ENCODE data around the gene XYLT1. TPM values are rescaled to one million over a fixed set of nuclear protein-coding genes. Genes with fewer than 3 reads are reported as not detected.

The XYLT1 gene
- total and polyA plus RNA-seq, 2 of the 4 experiments (the other 2 are of a cell fraction): 9.0 to 12.7 TPM

GRCh38 chr16:17219991-17220390 lies 250.8 kb downstream of the XYLT1 start:
- in situ Hi-C loops (cut with MboI; ENCODE audit: low sequenced_read_pairs): loop anchor here (25.0 kb wide), 1 partner anchor 242 kb away; the partner anchor contains the start of gene XYLT1
- CTCF ChIA-PET: interaction anchor here (0.6 kb wide), 1 partner anchor 16 kb away, joined by 5 read pairs; no protein-coding TSS in a partner anchor

More at GRCh38 chr16:17219991-17220390, 250.8 kb downstream of the XYLT1 start:
- Histone ChIP-seq H2BK5ac (ENCODE audit: low read depth, low read length, poor library complexity, severe bottlenecking) (no peak overlapping the region), H3K79me1 (ENCODE audit: low read depth in 1 of 2, low read length in 2 of 2) (peaks cover 3 to 21% of the 10 kb centered on the region in 2 experiments), H3K56ac (ENCODE audit: extremely low read depth, insufficient read depth, low read length) (no peak overlapping the region), H3K23ac (ENCODE audit: low read depth, low read length) (no peak overlapping the region), H3K18ac (ENCODE audit: low read depth, low read length) (no peak overlapping the region), H2BK20ac (ENCODE audit: low read depth, low read length) (no peak overlapping the region), H4K20me1 (ENCODE audit: insufficient read depth, low read length) (peaks cover 7% of the 10 kb centered on the region; the same call in 1 of the 2 replicates), H4K5ac (ENCODE audit: low read depth, low read length) (no peak overlapping the region), H3K14ac (replicated peaks; ENCODE audit: low read depth, low read length) (no peak overlapping the region), H4K91ac (ENCODE audit: insufficient read depth, low read depth, low read length) (no peak overlapping the region), H2AFZ (replicated peaks; ENCODE audit: low read length, poor library complexity) (no peak overlapping the region), H2AK9ac (replicated peaks; ENCODE audit: low read depth, low read length, poor library complexity) (no peak overlapping the region), H3K4me2 (ENCODE audit: low read depth, low read length) (no peak overlapping the region), H2AK5ac (ENCODE audit: low read depth, low read length) (no peak overlapping the region), H3K4me1 (ENCODE audit: control insufficient read depth, insufficient read depth, low read length) (0 out of 2 replicates have a peak, but pooled peaks cover 2% of the 10 kb centered on the region), H3K27me3 (ENCODE audit: control insufficient read depth, insufficient read depth, low read length) (no peaks in the 10 kb centered on the region), H3K9ac (ENCODE audit: low read depth, low read length) (no peak overlapping the region), H3K9me3 (ENCODE audit: control insufficient read depth, insufficient read depth, low read length) (no peaks in the 10 kb centered on the region), H3K4me3 (ENCODE audit: insufficient read depth, low read depth, low read length) (no peak overlapping the region), H3K27ac (ENCODE audit: insufficient read depth, low read length) (no peak overlapping the region), H4K8ac (ENCODE audit: low read depth in 2 of 2, low read length in 2 of 2) (no peak overlapping the region), H2BK120ac (ENCODE audit: low read depth, low read length) (no peak overlapping the region), H3K4ac (ENCODE audit: low read depth, low read length) (no peak overlapping the region), H3K36me3 (ENCODE audit: control insufficient read depth, insufficient read depth, low read length) (no peaks in the 10 kb centered on the region), H2BK15ac (ENCODE audit: low read depth, low read length) (no peak overlapping the region), H3K9me1 (ENCODE audit: insufficient read depth, low read length) (peaks cover 7% of the 10 kb centered on the region)
- intact Hi-C loops (cut with micrococcal nuclease) (no loop called here), dilution Hi-C loops (cut with HindIII; ENCODE audit: low sequenced_read_pairs, unreplicated experiment) (no loop called here)
- BruUV-seq (replicated peaks): no TSS peak
- POLR2A ChIA-PET (ENCODE audit: unreplicated experiment): no interaction called here
- DNase-seq (no peak), ATAC-seq (ENCODE audit: low read depth) (no peak)
- no CpG with 5 or more reads among the region's 2 CpGs for WGBS, 2 experiments (ENCODE audit: extremely low coverage in 2 of 2, insufficient read length in 1 of 2)
- TF ChIP-seq NFE2L2 (IDR thresholded peaks at IDR 0.05; ENCODE audit: low read depth, low read length) (no peak), CTCF (conservative IDR thresholded peaks at IDR 0.05; ENCODE audit: low read depth, low read length) (no peak), CEBPB (IDR thresholded peaks at IDR 0.05; ENCODE audit: low read depth, low read length) (no peak), USF2 (IDR thresholded peaks at IDR 0.05; ENCODE audit: low read depth, low read length) (no peak), BHLHE40 (IDR thresholded peaks at IDR 0.05; ENCODE audit: low read depth, low read length) (no peak), RCOR1 (IDR thresholded peaks at IDR 0.05; ENCODE audit: insufficient replicate concordance, low read length) (no peak), FOS (IDR thresholded peaks at IDR 0.05; ENCODE audit: low read depth, low read length) (no peak), MAZ (IDR thresholded peaks at IDR 0.05; ENCODE audit: borderline replicate concordance, low read depth, low read length) (no peak), POLR2A (IDR thresholded peaks at IDR 0.05; ENCODE audit: low read depth, low read length) (no peak), ELK1 (IDR thresholded peaks at IDR 0.05; ENCODE audit: borderline replicate concordance, low read depth, low read length) (no peak), RFX5 (IDR thresholded peaks at IDR 0.05; ENCODE audit: low read depth, low read length) (no peak), MAFK (IDR thresholded peaks at IDR 0.05; ENCODE audit: low read depth, low read length) (no peak), RAD21 (IDR thresholded peaks at IDR 0.05; ENCODE audit: low read length) (no peak), SMC3 (IDR thresholded peaks at IDR 0.05; ENCODE audit: low read depth, low read length) (no peak), CHD1 (IDR thresholded peaks at IDR 0.05; ENCODE audit: low read depth, low read length) (no peak)
